ENCODE measurements around the gene H6PD. TPM values are rescaled to one million over a fixed set of nuclear protein-coding genes. Genes with fewer than 3 reads are reported as not detected.

Gene H6PD
- total and polyA plus RNA-seq, 9 of the 15 experiments (the other 6 are each of a cell fraction or from before 2014, with no cell fraction given), result 0.04 to 2.5 (median 0.95) TPM

DNA sequence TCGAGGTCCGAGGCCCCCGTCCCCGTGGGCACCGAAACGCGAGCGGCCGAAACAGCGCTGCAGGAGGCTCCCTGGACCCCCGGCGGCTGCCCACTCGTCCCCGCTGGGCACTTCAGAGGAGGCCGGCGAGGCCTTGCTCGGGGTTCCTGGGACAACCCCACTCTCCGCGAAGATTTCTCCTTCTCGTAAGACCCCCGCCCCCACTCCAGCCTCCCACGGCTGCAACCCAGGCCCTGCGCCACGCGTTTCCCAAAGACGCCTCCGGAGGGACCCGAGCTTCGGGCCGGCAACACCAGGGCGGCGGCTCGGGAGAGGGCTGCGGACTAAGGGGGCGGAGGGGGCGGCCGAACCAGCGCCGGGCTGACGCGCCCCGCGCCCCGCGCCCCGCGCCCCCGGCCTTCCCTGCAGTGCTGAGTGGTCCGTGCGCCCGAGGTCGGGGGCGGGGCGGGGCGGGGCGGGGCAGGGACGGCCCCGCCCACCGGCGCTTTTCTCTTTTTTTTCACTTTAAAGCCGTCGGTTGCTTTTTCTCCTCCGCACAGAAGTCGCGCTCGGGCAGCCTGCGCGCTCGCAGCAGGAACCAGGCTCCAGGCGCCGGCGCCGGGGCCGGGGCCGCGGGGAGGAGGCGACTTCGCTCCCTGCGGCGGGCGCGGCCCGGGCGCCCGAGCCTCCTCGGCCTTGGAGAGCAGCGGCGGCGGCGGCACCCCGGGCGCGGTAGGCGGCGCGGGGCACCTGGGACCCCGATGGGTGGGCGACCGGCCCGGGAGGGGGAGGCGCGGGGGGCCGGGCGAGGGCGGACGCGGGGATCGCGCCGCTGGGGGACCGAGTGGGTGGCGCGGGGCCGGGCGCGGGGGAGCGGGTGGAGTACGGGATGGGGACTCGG is 58.0 kb downstream of the H6PD start, which contains the start of gene SPSB1 (continued):
- TF ChIP-seq, protein P1, sequence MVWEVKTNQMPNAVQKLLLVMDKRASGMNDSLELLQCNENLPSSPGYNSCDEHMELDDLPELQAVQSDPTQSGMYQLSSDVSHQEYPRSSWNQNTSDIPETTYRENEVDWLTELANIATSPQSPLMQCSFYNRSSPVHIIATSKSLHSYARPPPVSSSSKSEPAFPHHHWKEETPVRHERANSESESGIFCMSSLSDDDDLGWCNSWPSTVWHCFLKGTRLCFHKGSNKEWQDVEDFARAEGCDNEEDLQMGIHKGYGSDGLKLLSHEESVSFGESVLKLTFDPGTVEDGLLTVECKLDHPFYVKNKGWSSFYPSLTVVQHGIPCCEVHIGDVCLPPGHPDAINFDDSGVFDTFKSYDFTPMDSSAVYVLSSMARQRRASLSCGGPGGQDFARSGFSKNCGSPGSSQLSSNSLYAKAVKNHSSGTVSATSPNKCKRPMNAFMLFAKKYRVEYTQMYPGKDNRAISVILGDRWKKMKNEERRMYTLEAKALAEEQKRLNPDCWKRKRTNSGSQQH (CRISPR knock-in tag; IDR thresholded peaks at IDR 0.05), result no peak
- TF ChIP-seq NFE2 (IDR thresholded peaks at IDR 0.05; ENCODE audit: low read depth), result no peak
- no peak for TF ChIP-seq PHB (CRISPR knock-in tag; IDR thresholded peaks at IDR 0.05)
- TF ChIP-seq THRAP3 (IDR thresholded peaks at IDR 0.05; ENCODE audit: borderline replicate concordance), result no peak
- no peak for TF ChIP-seq ZNF274 (IDR thresholded peaks at IDR 0.05; ENCODE audit: borderline replicate concordance, low read depth, low read length)
- TF ChIP-seq ZNF431 (CRISPR knock-in tag; IDR thresholded peaks at IDR 0.05), result no peak
- no peak for TF ChIP-seq ESRRB (CRISPR knock-in tag; IDR thresholded peaks at IDR 0.05; ENCODE audit: borderline replicate concordance)
- no peak for TF ChIP-seq RHOXF2B (CRISPR knock-in tag; conservative IDR thresholded peaks at IDR 0.05)
- TF ChIP-seq OTX1 (CRISPR knock-in tag; IDR thresholded peaks at IDR 0.05), result no peak
- TF ChIP-seq HNRNPLL (IDR thresholded peaks at IDR 0.05; ENCODE audit: low read depth, low read length, poor library complexity, severe bottlenecking), result peak; percentile 67
- no peak for TF ChIP-seq NONO (IDR thresholded peaks at IDR 0.05; ENCODE audit: low read depth in 2 of 2, low read length in 1 of 2)
- no peak for TF ChIP-seq HEY1 (CRISPR knock-in tag; IDR thresholded peaks at IDR 0.05; ENCODE audit: borderline replicate concordance)
- TF ChIP-seq ZNF408 (CRISPR knock-in tag; IDR thresholded peaks at IDR 0.05; ENCODE audit: low read depth), result 0 out of 2 replicates have a peak, but pooled peaks have one; percentile 30
- TF ChIP-seq, protein P2, sequence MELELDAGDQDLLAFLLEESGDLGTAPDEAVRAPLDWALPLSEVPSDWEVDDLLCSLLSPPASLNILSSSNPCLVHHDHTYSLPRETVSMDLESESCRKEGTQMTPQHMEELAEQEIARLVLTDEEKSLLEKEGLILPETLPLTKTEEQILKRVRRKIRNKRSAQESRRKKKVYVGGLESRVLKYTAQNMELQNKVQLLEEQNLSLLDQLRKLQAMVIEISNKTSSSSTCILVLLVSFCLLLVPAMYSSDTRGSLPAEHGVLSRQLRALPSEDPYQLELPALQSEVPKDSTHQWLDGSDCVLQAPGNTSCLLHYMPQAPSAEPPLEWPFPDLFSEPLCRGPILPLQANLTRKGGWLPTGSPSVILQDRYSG (tag; conservative IDR thresholded peaks at IDR 0.05; ENCODE audit: low read depth), result no peak
- TF ChIP-seq, protein P3, sequence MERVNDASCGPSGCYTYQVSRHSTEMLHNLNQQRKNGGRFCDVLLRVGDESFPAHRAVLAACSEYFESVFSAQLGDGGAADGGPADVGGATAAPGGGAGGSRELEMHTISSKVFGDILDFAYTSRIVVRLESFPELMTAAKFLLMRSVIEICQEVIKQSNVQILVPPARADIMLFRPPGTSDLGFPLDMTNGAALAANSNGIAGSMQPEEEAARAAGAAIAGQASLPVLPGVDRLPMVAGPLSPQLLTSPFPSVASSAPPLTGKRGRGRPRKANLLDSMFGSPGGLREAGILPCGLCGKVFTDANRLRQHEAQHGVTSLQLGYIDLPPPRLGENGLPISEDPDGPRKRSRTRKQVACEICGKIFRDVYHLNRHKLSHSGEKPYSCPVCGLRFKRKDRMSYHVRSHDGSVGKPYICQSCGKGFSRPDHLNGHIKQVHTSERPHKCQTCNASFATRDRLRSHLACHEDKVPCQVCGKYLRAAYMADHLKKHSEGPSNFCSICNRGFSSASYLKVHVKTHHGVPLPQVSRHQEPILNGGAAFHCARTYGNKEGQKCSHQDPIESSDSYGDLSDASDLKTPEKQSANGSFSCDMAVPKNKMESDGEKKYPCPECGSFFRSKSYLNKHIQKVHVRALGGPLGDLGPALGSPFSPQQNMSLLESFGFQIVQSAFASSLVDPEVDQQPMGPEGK (CRISPR knock-in tag; IDR thresholded peaks at IDR 0.05; ENCODE audit: borderline replicate concordance), result no peak
- no peak for TF ChIP-seq TEAD4 (IDR thresholded peaks at IDR 0.05; ENCODE audit: low read length)
- TF ChIP-seq TEAD4 (CRISPR knock-in tag; IDR thresholded peaks at IDR 0.05; ENCODE audit: borderline replicate concordance), result no peak
- no peak for TF ChIP-seq NCOR1 (IDR thresholded peaks at IDR 0.05)
- TF ChIP-seq, protein P4, sequence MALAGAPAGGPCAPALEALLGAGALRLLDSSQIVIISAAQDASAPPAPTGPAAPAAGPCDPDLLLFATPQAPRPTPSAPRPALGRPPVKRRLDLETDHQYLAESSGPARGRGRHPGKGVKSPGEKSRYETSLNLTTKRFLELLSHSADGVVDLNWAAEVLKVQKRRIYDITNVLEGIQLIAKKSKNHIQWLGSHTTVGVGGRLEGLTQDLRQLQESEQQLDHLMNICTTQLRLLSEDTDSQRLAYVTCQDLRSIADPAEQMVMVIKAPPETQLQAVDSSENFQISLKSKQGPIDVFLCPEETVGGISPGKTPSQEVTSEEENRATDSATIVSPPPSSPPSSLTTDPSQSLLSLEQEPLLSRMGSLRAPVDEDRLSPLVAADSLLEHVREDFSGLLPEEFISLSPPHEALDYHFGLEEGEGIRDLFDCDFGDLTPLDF (CRISPR knock-in tag; IDR thresholded peaks at IDR 0.05), result no peak
- no peak for TF ChIP-seq ZNF224 (CRISPR knock-in tag; IDR thresholded peaks at IDR 0.05)
- TF ChIP-seq RAD51 (IDR thresholded peaks at IDR 0.05; ENCODE audit: borderline replicate concordance, low read depth), result no peak
- TF ChIP-seq EP300 (IDR thresholded peaks at IDR 0.05; ENCODE audit: low read length), result no peak
- no peak for TF ChIP-seq ZNF263 (CRISPR knock-in tag; IDR thresholded peaks at IDR 0.05; ENCODE audit: borderline replicate concordance)
